Measurements from ENCODE around the gene DAPK3.
"Not testable (repeated sequence)": the region's sequence is repeated elsewhere in the genome, so short reads cannot be mapped to it uniquely, and the experiment has no call there.

Gene DAPK3

GRCh38 chr19:3977242-3978143, 6.6 kb upstream of the DAPK3 start:
- no peak for DNase-seq

- no peak for DNase-seq
Observed at GRCh38 chr19:3976495-3977241, 5.8 kb upstream of the DAPK3 start.

DNA sequence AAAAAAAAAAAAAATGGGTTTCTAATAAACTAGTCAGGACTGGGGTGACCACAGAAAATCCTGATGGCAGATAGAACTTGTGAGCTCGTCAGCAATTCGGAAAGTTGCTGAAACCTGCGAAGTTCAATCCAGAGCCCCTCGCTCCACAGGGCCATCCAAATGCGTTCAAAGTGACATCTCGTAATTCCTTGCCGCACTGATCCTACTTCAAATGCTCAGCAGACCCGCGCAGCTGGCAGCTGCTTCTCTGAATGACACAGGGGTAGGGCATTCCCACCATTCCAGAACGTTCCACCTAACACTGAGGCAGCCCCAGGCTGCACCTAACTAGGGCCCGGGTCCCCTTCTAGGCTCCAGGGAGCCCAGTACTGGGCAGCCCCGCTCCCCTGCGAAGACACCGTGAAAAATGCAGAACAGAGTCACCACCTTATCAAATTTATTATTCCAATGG, 4.8 kb upstream of the DAPK3 start:
- DNase-seq = no peak

GRCh38 chr19:3975144-3975543, 4.2 kb upstream of the DAPK3 start:
- DNase-seq = no peak

GRCh38 chr19:3970313-3970807, 539 bp downstream of the DAPK3 start:
- no peak for DNase-seq

DNA sequence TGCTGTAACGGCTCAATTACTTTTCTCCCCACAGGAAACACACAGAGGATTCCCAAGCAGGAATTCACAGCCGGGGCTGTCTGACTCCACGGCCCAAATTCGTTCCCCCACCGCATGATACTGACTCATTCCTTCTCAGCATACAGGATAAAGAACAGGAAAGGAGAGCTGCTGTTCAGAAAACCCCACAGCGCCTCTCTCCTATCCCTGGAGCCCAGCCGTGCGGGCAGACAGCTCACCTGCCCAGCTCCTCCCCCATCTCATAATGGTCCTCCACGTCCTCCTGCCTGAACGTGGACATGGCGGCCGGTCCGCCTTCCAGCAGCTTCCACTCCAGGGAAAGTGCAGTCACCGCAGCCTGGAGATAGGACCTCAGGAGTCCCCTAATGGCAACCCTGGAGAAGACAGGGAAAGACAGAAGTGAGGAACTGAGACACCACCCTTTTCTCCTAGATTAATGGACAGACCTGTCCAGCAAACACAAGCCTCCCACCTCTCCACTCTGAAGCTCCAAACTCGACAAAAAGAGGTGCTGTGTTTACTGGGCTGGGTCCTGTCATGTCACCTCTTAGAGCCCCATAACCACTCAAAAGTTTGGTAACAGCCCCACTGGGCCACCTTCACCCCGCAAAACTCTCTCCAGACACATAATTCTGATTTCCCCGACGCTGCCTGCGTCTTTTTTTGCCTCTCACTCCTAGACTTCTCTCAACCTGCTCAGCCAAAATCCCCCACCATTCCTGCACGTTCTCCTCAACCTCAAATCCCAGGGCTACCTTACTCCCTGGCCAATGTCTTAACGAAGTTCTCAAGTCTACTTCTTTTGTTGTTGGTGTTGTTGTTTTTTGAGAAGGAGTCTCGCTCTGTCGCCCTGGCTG, 1.2 kb downstream of the DAPK3 start:
- no peak for DNase-seq

GRCh38 chr19:3968556-3969434, 2.1 kb downstream of the DAPK3 start:
- DNase-seq = peak; percentile 40 to 79

DNA sequence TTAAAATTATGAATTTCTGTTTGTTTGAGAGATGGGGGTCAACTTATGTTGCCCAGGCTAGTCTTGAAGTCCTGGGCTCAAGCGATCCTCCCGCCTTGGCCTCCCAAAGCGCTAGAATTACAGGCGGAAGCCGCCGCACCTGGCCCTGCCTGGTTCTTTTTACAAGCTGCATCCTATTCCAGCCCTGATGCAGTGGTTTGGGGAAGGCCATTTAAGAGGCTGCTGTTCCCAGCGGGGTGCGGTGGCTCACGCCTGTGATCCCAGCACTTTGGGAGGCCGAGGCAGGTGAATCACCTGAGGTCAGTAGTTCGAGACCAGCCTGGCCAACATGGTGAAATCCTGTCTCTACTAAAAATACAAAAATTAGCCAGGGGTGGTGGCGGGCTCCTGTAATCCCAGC, 2.9 kb downstream of the DAPK3 start:
- DNase-seq = not testable (repeated sequence)

GRCh38 chr19:3966051-3967017, 4.6 kb downstream of the DAPK3 start:
- DNase-seq = no peak

GRCh38 chr19:3964256-3965194, 6.4 kb downstream of the DAPK3 start:
- no peak for DNase-seq

GRCh38 chr19:3963458-3964255, 7.2 kb downstream of the DAPK3 start:
- no peak for DNase-seq

- DNase-seq = no peak
Observed at GRCh38 chr19:3961007-3961406, 9.9 kb downstream of the DAPK3 start.

- no peak for DNase-seq
Observed at GRCh38 chr19:3959766-3960131, 11.2 kb downstream of the DAPK3 start.

GRCh38 chr19:3958836-3959765, 11.8 kb downstream of the DAPK3 start:
- no peak for DNase-seq

- no peak for DNase-seq
Observed at GRCh38 chr19:3955688-3956087, 15.2 kb downstream of the DAPK3 start.

- not testable (repeated sequence) for DNase-seq
Observed at GRCh38 chr19:3955276-3955675, 15.6 kb downstream of the DAPK3 start.

- DNase-seq = no peak
Observed at GRCh38 chr19:3954107-3954506, 16.8 kb downstream of the DAPK3 start.
